IPS-18a (cell line): ENCODE measurements around the gene CHMP2A.
A peak's percentile ranks its signal among the peaks of the same experiment; 100 is the strongest.
"Not testable (repeated sequence)": the region's sequence is repeated elsewhere in the genome, so short reads cannot be mapped to it uniquely, and the experiment has no call there.

Experiments
- H3K27ac ChIP-seq: one replicate; pipeline ENCODE4 v1.5.1; 2013; ENCODE audit warnings: low read length
- H3K27me3 ChIP-seq: one replicate; pipeline ENCODE4 v1.6.1; 2013; ENCODE audit warnings: mild to moderate bottlenecking, low read length; ENCODE audit not compliant: control insufficient read depth, insufficient read depth
- H3K36me3 ChIP-seq: one replicate; pipeline ENCODE4 v1.6.1; 2013; ENCODE audit warnings: low read depth, low read length; ENCODE audit not compliant: control insufficient read depth
- H3K4me1 ChIP-seq: one replicate; pipeline ENCODE4 v1.6.1; 2013; ENCODE audit warnings: low read depth, low read length; ENCODE audit not compliant: control insufficient read depth
- H3K4me3 ChIP-seq: one replicate; pipeline ENCODE4 v1.5.1; 2013; ENCODE audit warnings: low read length
- H3K9ac ChIP-seq: one replicate; pipeline ENCODE4 v1.6.1; 2013; ENCODE audit warnings: mild to moderate bottlenecking, low read length, moderate library complexity
- H3K9me3 ChIP-seq: one replicate; pipeline ENCODE4 v1.6.1; 2013; ENCODE audit warnings: low read depth, low read length; ENCODE audit not compliant: control insufficient read depth

The CHMP2A gene

DNA sequence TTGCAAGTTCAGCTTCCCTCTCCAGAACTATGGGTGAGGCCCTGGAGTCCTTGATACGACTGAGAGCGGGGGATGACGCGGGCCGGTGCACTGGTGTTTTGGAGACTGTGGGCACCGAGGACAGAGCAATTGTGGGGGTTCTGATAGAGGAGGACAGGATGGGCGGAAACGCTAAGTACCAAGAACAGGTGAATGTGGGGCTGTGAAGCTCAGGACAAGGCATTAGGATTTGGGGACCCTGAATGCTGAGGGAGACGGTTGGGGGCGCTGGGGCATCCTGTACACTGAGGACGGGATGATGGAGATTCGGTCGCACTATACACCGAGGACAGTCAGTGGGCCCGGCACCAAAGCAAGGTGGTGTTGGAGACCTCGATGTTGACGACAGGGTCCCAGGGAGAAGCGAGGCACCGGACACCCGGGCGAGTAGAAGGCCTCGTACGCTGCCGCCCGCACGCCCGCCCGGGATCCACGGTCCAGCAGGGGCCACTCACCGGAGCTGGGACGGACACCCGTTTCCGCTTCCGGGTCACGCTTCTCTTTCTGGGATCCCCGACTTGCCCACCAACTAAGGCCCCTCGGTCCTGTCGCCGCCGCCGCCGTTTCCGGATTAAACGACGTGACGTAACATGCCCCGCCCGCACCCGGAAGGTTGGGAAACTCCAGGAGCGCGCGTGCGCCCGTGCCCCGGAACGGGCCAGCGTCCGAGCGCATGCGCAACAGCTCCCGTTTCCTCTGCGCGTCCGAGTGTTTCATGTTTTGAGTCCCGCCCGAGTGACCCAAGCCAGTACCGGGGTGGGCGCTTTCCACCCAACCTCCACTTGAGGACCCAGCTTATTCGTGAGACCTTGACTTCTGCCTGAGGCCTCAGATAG, at the start of gene CHMP2A:
Gene CHMP2A, minus strand, starts transcription at position 612 of the 875 bp plus-strand sequence. CDS start 893 bp downstream, outside the sequence.
- Histone ChIP-seq H3K27me3 (no peaks in the 10 kb centered on the region), H3K4me1 (peaks cover 4% of the 10 kb centered on the region), H3K9me3 (no peaks in the 10 kb centered on the region), H3K36me3 (peaks cover 42% of the 10 kb centered on the region), H3K4me3 (peak within 1 kb of the TSS; percentile 85), H3K9ac (peak within 1 kb of the TSS; percentile 81), H3K27ac (peak within 1 kb of the TSS; percentile 38)

DNA sequence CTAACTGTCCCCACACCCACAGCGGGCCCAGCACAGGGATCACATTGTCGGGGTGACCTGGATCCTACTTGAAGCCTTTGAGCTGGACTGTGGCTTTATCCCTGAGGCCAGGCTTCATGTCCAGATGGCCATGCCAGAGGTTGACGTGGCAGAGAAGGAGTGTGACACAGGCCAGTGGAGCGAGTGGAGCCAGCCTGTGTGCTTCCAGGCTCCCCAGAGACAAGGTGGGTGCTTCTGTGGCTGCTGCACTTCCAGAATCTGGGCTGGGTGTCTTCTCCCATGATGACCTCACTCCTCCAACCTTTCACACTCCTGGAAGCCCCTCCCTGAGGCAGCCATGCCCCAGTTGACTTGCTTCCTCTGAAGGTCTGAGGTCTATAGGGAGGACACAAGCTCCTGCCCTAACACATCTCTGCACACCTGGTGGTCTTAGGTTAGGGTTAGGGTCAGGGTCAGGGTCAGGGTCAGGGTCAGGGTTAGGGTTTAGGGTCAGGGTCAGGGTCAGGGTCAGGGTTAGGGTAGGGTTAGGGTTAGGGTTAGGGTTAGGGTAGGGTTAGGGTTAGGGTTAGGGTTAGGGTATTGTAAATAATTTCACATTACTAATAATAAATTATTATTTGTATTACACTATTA, 31.3 kb upstream of the CHMP2A start:
- Histone ChIP-seq H3K27me3 (no peaks in the 10 kb centered on the region), H3K36me3 (peaks cover 3% of the 10 kb centered on the region), H3K4me3 (no peak overlapping the region), H3K4me1 (no peaks in the 10 kb centered on the region), H3K9me3 (no peaks in the 10 kb centered on the region), H3K9ac (no peak overlapping the region), H3K27ac (no peak overlapping the region)

DNA sequence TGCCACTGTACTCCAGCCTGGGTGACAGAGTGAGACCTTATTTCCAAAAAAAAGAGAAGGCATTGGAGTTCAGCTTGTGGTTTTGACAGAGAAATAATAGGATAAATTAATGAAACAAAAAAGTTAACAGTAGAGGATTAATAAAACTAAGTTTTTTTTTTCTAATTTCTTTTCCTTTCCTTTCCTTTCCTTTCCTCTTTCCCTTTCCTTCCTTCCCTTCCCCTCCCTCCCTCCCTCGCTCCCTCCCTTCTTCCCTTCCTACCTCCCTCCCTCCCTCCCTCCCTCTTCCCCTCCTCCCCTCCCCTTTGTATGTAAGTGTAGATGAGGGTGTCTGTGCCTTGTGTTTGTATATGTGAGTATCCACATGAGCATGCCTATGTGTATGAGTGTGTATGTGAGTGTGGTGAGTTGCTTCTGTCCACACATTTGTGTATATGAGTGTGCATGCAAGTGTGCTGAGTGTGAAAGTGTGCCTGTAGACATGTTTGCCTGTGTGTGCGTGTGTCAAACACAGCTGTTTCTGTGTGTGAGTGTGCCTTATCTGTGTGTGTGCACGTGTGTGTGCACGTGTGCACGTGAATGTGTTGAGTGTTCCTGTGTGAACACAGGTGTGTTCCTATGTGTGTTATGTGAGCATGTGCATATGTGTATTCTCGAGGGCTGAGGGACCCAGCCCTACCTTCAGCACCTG, 30.7 kb upstream of the CHMP2A start:
- H3K9me3 ChIP-seq, result no peaks in the 10 kb centered on the region
- H3K36me3 ChIP-seq, result peaks cover 3% of the 10 kb centered on the region
- no peak overlapping the region for H3K4me3 ChIP-seq
- no peak overlapping the region for H3K9ac ChIP-seq
- no peak overlapping the region for H3K27ac ChIP-seq
- no peaks in the 10 kb centered on the region for H3K27me3 ChIP-seq
- H3K4me1 ChIP-seq, result no peaks in the 10 kb centered on the region

DNA sequence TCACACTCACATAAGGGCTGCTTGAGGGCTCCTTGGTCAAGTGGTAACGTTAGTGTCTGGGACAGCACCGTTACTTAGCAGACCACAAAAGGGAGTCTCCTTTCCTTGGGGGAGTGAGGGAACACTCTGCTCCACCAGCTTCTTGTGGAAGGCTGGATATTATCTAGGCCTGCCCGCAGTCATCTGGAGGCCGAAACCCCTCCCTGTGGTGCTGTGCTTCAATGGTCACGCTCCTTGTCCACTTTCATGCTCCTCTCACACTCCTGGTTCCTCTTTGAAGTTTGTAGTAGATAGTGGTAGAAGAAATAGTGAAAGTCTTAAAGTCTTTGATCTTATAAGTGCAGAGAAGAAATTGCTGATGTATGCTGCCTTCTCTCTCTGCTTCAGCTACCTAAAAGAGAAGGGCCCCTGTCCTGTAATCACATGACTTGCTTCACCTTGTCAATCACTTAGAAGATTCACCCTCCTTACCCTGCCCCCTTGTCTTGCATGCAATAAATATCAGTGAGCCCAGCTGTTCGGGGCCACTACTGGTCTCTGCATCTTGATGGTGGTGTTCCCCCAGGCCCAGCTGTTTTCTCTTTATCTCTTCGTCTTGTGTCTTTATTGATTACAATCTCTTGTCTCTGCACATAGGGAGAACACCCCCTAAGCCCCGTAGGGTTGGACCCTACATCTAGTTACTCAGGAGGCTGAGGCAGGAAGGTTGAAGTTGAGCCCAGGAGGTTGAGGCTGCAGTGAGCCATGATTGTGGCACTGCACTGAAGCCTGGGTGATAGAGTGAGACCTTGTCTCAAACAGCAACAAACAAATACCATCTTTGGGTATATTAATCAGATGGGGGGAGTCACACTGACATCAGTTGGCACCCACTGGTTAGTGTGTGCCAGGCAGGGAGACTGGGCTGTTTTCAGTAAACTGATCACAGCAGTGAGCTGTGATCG, 29.9 kb upstream of the CHMP2A start:
- H3K4me3 ChIP-seq, result no peak overlapping the region
- no peaks in the 10 kb centered on the region for H3K4me1 ChIP-seq
- no peaks in the 10 kb centered on the region for H3K9me3 ChIP-seq
- H3K9ac ChIP-seq, result no peak overlapping the region
- no peaks in the 10 kb centered on the region for H3K27me3 ChIP-seq
- no peak overlapping the region for H3K27ac ChIP-seq
- H3K36me3 ChIP-seq, result peaks cover 3% of the 10 kb centered on the region

DNA sequence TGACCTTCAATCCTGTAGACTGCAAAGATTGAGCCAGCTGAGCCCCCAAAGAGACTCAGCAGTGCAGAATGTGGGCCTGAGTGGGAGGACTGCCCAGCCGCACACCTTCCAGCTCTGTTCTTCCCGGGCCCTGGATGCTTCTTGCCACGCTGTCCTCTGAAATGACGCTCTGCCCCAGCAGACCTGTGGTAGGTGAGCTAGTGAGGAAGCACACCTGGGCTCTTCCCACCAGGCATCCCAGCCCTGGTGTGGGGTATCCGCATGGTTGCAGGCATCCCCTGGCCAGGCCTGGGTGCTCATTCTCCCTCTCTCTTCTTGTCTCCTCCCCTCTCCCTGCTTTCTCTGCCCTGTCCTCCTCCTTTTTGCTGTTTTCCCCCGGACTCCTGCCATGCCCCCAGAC, 28.1 kb upstream of the CHMP2A start:
- H3K9ac ChIP-seq, result no peak overlapping the region
- no peaks in the 10 kb centered on the region for H3K9me3 ChIP-seq
- no peaks in the 10 kb centered on the region for H3K27me3 ChIP-seq
- H3K36me3 ChIP-seq, result peaks cover 3% of the 10 kb centered on the region
- no peak overlapping the region for H3K4me3 ChIP-seq
- H3K27ac ChIP-seq, result no peak overlapping the region
- no peaks in the 10 kb centered on the region for H3K4me1 ChIP-seq

DNA sequence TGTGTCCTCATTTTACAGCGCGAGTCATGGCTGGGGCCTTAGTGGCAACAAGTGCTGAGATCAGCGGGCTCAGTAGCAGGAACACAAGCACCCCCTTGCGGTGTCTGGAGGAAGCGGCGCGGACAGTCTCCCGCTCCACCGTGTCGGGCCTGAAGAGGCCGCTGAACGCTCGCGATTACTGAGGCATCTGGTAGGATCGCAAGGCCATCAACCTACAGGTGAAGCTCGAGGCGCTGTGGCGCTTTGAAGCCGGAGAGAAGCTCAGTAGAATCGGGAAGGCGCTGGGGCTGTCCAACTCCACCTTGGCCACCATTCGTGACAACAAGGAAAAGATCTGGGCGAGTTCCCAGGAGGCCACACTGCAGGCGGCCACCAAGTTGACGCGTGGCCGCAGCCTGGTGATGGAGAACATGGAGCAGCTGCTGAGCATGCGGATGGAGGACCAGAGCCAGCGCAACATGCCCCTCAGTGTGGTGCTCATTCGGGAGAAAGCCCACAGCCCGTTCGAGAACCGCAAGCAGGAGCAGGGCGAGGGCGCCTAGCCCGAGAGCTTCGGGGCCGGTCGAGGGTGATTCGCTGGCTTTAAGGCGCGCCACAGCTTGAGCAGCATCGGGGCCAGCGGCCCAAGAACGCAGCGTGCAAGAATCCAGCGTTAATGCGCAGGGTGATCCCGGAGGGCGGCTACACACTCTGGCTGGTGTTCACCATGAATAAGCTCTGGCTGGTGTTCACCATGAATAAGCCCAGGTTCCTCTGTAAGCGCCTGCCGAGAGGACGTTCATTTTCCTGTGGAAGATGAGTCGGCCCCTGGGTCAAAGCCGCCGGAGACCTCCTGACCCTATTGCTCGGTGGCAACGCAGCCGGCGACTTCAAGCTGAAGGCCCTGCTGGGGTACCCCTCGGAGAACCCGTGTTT, 26.6 kb upstream of the CHMP2A start:
- H3K27me3 ChIP-seq, result no peaks in the 10 kb centered on the region
- no peak overlapping the region for H3K9ac ChIP-seq
- H3K36me3 ChIP-seq, result peaks cover 3% of the 10 kb centered on the region
- no peak overlapping the region for H3K4me3 ChIP-seq
- H3K4me1 ChIP-seq, result no peaks in the 10 kb centered on the region
- H3K27ac ChIP-seq, result no peak overlapping the region
- H3K9me3 ChIP-seq, result no peaks in the 10 kb centered on the region

DNA sequence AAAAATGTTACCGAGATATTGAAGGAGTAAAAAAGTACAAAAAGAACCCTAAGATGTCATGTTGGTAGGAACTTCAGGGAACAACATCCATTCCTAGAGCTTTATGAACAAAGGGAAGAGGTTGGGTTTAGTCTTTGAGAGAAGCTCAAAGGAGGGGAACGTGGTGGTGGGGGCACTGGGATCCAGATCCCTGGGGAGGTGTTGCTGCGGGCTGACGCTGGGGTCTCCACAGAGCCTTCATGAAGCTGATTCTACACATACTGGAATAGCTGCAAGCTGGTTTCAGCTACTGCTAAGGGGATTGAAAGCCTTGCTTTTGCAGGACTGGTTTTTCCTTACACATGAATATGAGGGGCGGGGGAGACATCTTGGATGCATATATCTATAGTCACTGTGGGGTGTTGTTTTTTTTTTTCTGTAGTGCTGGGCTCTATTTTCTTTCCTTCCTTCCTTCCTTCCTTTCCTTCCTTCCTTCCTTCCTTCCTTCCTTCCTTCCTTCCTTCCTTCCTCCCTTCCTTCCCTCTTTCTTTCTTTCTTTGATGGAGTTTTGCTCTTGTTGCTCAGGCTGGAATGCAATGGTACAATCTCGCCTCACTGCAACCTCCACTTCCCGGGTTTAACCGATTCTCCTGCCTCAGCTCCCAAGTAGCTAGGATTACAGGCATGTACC, 24.7 kb upstream of the CHMP2A start:
- H3K4me3 ChIP-seq, result no peak overlapping the region
- H3K27me3 ChIP-seq, result no peaks in the 10 kb centered on the region
- no peak overlapping the region for H3K9ac ChIP-seq
- peaks cover 3% of the 10 kb centered on the region for H3K36me3 ChIP-seq
- H3K27ac ChIP-seq, result no peak overlapping the region
- no peaks in the 10 kb centered on the region for H3K4me1 ChIP-seq
- no peaks in the 10 kb centered on the region for H3K9me3 ChIP-seq

DNA sequence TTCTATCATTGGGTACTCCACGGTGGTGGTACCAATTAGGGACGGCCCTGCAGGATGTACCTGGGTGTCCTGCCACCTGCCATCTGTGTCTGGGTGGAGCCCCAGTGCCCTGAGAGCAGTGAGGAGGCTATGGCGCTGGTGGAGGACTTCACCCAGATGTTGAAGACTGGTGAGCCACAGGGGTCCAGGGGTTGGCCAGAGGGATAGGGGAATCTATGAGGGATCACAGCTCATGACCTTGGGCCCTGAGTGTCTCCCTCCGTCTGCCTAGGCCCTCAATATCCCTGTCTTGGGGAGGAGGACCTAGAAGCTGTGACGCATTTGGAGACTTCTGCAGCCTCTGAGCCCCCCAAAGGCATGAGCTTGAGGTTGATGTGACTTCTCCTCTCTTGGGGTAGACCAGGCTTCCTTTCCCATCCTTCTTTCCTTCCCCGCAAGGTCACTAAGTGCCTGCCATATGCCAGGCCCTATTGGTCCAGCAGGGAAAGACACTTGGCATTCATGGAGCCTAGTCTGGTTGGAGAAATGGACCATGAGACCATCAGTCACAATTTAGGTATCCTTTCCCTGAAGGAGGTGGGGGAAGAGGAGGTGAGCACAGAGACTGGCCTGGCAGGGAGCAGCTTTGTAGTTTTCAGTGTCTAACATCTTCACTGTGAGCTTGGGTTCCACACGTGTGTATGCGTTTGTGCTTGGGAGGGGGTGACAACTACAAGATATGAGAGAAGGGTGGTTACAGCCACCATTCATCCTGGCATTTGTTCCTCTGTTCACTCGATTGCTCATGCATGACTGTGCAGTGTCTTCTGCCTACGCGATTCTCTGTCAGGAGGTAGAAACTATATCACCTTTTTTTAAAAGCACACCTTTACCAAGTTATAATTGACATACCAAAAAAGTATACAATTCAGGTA, 23.4 kb upstream of the CHMP2A start:
- H3K27me3 ChIP-seq, result no peaks in the 10 kb centered on the region
- peaks cover 6% of the 10 kb centered on the region for H3K4me1 ChIP-seq
- peaks cover 3% of the 10 kb centered on the region for H3K36me3 ChIP-seq
- no peak overlapping the region for H3K27ac ChIP-seq
- no peaks in the 10 kb centered on the region for H3K9me3 ChIP-seq
- H3K4me3 ChIP-seq, result no peak overlapping the region
- H3K9ac ChIP-seq, result no peak overlapping the region

DNA sequence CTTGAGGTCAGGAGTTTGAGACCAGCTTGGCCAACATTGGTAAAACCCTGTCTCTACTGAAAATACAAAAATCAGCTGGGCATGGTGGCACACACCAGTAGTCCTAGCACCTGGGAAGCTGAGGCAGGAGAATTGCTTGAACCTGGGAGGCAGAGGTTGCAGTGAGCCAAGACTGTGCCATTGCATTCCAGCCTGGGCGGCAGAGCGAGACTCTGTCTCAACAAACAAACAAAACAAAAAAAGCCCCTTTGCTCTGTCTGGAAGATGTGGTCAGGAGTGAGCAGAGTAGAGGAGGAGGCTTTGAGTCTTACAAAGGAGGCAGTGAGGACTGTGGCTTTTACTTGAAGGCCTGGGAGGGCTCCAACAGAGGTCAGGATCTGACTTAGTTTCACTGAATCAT, 22.7 kb upstream of the CHMP2A start:
- not testable (repeated sequence) for H3K36me3 ChIP-seq, H3K9ac ChIP-seq, H3K4me3 ChIP-seq, H3K27ac ChIP-seq, H3K27me3 ChIP-seq, H3K4me1 ChIP-seq, H3K9me3 ChIP-seq
